GM18519 (cell line): ENCODE data around the gene NT5M.
"Not testable (repeated sequence)": the region's sequence is repeated elsewhere in the genome, so short reads cannot be mapped to it uniquely, and the experiment has no call there.

ENCODE experiments used
- ATAC-seq: cut with Tn5 transposase; IDR thresholded peaks from one replicate; pipeline ENCODE4 v1.9.1; 2021; ENCODE audit warnings: mild to moderate bottlenecking, moderate library complexity; ENCODE audit not compliant: unreplicated experiment, low FRiP score

Gene NT5M

DNA sequence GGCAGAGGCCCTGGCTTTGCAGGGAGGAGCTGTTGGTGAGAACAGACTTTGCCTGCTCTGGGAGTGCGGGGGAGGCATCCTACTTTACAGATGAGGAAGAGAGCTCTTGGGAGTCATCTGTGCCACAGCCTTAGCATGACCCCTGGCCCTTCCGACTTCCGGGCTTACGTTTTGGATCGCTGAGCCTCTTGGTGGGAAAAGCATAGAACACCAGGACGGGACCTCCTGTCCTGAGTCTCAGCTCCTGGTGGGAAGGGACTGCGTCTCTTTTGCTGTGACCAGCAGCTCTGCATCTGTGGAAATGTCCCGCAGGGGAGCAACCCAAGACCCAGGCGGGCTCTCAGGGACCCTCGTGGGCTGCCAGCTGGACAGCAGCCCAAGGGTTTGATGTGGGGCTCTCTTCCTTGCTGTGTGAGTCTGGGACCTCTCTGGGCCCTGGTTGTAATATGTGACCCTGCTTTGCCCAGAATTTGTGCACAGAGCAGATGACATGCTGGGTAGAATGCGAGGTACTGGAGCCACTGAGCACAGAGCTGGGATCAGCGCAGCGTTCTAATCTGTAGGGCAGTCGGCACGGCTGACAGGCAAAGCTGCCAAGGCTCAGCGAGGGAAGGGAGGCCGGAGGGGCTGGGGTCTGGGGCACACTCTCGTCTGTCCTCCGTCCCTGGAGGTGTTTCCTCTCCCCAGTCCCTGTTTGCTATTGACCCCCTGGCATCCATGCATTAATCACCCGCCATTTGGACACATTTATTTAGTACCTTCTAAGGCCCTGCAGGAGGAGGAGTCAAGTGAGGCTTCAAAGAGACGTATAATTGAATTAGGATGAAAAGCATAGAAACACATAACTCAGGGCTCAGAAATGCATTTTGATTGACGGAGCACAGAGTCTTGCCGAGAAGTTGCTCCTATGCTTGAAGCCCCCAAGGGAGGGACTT is 64.0 kb downstream of the NT5M start:
- ATAC-seq = no peak

- no peak for ATAC-seq
Observed at GRCh38 chr17:17367931-17368330, 64.8 kb downstream of the NT5M start.

DNA sequence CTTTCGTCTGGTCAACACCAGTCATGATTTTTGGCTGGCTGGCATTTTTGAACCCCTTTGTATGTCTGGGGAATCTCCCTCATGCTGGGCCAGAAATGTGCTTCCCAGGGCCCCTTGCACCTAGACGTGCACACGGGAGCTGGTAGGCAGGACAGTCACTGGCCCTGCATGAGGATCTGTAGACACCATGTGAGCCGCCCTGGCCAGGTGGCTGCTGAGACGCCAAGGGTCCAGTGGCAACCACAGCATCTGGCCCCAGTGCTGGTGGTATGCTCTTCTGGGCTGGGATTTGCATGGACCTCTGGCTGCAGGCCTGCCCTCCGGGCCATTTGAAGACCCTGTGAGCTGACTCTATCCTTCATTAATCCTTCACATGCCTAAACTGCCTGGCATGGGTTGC is 67.5 kb downstream of the NT5M start:
- no peak for ATAC-seq

DNA sequence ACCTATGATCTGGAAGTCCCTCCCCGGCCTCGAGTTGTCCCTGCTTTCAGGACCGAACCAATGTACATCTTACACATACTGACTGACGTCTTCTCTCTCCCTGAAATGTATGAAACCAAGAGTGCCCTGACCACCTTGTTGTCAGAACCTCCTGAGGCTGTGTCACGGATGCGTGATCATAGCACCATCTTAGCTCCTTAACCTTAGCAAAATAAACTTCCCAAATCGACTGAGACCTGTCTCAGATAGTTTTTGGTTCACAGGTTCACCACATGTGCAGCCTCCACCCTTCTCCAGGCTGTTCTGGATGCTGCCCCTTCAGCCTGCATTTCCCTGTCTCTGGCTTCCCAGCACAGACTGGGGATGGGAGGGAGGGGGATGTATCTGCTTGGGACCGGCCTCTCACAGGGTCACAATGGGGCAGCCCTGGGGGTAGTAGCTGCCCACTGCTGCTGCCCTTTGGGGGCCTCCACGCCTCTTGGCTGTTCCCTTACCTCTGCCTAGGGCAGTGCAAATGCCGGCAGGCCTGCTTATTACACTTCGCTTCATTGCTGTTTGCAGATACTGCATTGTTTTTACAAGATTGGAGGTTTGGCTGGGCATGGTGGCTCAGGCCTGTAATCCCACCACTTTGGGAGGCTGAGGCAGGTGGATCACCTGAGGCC is 69.8 kb downstream of the NT5M start:
- ATAC-seq = no peak

- ATAC-seq = no peak
Observed at GRCh38 chr17:17375841-17376240, 72.7 kb downstream of the NT5M start.

DNA sequence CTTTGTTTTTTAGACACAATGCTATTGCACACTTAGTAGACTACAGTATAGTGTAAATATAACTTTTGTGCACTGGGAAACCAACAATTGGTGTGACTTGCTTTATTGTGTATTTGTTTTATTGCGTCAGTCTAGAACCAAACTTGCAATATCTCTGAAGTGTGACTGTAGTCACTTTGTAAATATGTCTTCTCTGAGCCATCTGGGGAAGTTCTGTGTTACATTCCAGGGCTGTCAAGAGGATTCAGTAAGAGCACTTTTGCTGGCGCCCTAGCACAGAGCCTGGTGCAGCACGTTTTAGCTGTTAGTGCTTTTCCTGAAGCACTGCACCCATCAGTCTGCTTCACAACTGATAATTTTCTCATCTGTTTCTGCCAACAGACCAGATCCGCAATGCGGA is 73.2 kb downstream of the NT5M start:
- ATAC-seq = no peak

DNA sequence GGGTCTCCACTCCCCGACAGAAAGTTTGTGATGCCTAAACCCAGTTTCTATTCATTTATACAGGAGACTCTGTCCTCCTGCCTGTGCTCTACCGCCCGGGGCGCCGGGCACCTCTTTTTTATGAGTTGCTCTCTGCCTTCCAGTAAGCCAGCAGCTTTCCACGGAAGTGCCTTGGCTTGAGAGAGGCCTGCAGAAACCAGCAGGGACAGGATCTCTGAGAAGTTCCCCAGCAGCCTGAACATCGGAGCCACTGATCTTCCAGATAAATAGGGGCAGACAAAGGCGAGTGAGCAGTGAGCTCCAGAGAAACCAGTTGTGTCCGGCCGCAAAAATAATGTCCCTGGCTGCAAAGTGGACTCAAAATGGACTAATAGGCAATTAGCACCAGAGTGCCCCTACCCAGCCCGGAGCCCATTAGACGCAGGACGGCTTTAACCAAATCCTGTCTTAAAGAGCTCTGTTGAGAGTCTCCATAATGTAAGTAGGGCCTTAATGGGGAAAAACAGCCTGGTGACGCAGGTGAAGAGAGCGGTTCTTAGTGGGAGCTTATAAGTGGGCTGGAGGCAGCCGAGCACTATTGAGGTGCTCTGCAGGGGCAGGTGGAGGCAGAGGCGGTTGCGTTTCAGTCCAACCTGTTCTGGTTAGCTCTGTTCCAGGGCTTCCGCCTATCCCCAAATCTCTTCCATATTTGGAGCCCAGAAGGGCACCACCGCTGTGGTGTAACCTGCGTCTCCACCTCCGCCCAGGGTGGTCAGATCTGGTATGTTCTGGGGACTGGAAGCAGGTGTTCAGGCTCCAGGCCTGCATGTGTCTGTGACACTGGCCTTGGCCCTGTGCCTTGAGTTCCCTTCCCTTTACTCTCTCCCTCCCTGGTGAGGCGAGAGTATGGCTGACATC is 74.1 kb downstream of the NT5M start:
- no peak for ATAC-seq

DNA sequence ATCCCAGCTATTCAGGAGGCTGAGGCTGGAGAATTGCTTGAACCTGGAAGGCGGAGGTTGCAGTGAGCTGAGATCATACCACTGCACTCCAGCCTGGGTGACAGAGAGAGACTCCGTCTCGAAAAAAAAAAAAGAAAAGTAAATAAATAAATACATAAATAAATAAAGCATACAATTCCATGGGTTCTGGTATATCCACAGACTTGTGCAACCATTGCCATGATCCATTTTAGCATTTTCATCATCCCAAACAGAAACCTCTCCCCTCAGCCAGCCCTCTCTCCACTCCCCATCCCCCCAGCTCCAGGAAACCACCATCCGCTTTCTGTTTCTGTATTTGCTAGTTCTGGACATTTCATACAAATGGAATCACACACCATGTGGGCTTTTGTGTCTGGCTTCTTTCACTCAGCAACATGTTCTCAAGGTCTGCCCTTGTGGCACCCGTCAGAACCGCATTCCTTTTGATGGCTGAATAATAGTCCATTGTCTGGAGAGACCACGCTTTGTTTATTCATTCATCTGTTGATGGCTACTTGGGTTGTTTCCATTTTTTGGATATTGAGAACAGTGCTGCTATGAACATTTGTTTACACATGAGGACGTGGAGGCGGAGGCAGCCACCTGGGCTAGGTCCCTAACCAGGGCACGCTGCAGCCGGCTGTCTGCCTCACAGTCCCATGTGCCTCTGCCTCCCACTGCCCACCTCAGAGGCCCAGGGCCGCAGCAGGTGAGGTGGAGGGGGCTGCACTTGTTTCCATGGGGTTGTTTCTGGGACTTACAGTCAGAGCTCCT is 76.2 kb downstream of the NT5M start:
- no peak for ATAC-seq

- ATAC-seq = no peak
Observed at GRCh38 chr17:17380145-17380925, 77.2 kb downstream of the NT5M start.

- no peak for ATAC-seq
Observed at GRCh38 chr17:17381446-17382064, 78.4 kb downstream of the NT5M start.

- ATAC-seq = no peak
Observed at GRCh38 chr17:17382065-17382459, 78.9 kb downstream of the NT5M start.

DNA sequence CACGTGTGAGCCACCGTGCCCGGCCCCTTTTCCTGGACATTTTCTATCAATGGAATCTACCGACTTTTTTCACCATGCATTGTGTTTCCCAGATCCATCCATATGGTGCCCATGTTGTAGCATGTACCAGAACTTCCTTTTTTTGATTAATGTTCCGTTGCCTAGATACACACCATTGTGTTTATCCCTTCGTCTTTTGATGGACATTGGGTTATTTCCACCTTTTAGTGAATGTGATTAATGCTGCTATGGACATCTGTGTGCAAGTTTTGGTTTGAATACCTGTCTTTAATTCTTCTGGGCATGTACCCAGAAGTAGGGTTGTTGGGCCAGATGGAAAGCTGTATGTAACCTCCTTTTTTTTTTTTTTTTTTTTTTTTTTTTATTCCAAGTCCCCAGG is 79.8 kb downstream of the NT5M start:
- ATAC-seq = no peak

GRCh38 chr17:17383431-17384290 is 80.5 kb downstream of the NT5M start:
- not testable (repeated sequence) for ATAC-seq

DNA sequence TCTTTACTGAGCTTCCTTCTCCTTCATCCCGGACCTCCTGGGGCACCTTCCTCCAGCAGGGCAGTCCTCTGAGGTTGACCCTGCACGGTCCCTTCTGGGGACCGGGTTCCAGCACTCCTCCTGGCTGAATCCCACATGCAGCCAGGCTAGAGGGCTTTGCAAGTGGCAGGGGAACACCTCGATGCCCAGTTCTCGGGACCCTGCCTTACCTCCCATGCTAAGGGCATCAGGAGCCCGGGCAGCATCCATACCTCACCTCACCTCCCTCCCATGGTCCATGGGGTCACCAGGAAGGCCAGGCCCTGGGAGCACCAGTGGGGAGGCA is 81.1 kb downstream of the NT5M start:
- no peak for ATAC-seq

DNA sequence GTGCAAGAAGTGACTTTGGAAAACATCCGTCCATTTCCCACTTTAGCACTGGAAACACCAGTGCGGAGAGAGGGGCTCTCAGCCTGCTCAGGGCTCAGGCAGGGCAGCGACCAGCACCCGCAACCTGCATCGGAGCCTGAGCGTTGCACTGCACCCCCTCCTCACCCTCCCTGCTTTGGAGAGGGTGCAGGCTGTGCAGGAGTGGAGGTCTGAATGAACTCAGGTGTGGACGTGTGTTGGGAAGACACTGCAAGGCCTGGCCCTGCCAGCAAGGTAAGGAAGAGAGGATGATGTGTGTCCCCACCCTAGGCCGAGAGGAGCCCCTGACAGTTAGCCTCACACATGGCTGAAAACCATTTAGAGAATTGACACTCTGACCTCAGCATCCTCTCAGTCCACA is 81.8 kb downstream of the NT5M start:
- no peak for ATAC-seq

- ATAC-seq = no peak
Observed at GRCh38 chr17:17385491-17385890, 82.3 kb downstream of the NT5M start.

- no peak for ATAC-seq
Observed at GRCh38 chr17:17386094-17386800, 83.1 kb downstream of the NT5M start.
